ENCODE data around the gene HECTD1. TPM values are rescaled to one million over a fixed set of nuclear protein-coding genes. Genes with fewer than 3 reads are reported as not detected.

HECTD1 gene
- total RNA-seq, 1 experiment from 2014 or later, result 88.5 TPM

- ChIA-PET CTCF (no interaction called here), POLR2A (no interaction called here)
- Mint-ChIP-seq H3K27ac (no peak overlapping the region), H3K27me3 (ENCODE audit: low read depth) (no peaks in the 10 kb centered on the region), H3K36me3 (peaks cover 32% of the 10 kb centered on the region), H3K4me3 (no peak overlapping the region), H3K9me3 (no peaks in the 10 kb centered on the region), H3K4me1 (peaks cover 23% of the 10 kb centered on the region)
- DNase-seq (ENCODE audit: low spot score), result no peak
- TF ChIP-seq TP53 (CRISPR knock-in tag; IDR thresholded peaks at IDR 0.05) (no peak), GABPB1 (CRISPR knock-in tag; IDR thresholded peaks at IDR 0.05) (peak; percentile 39; the same call in 1 of the 2 replicates), ZNF281 (CRISPR knock-in tag; IDR thresholded peaks at IDR 0.05) (no peak), GRHL2 (CRISPR knock-in tag; IDR thresholded peaks at IDR 0.05; ENCODE audit: insufficient replicate concordance, severe bottlenecking) (no peak), ATF2 (CRISPR knock-in tag; IDR thresholded peaks at IDR 0.05; ENCODE audit: borderline replicate concordance, low read depth) (no peak)
- no peak; the same call in 1 of the 2 replicates for ATAC-seq
Measured at GRCh38 chr14:31122098-31122611, 85.4 kb downstream of the HECTD1 start.

- TF ChIP-seq PREB (CRISPR knock-in tag; IDR thresholded peaks at IDR 0.05; ENCODE audit: borderline replicate concordance), result no peak
- TF ChIP-seq ZMAT4 (CRISPR knock-in tag; IDR thresholded peaks at IDR 0.05), result no peak
- TF ChIP-seq HMGA2 (CRISPR knock-in tag; IDR thresholded peaks at IDR 0.05), result no peak
- TF ChIP-seq ATF6 (CRISPR knock-in tag; IDR thresholded peaks at IDR 0.05), result no peak
- no peak for ATAC-seq
- H3K4me1 Mint-ChIP-seq, result peaks cover 17% of the 10 kb centered on the region
- no peaks in the 10 kb centered on the region for H3K27me3 Mint-ChIP-seq (ENCODE audit: low read depth)
- peaks cover 49% of the 10 kb centered on the region for H3K36me3 Mint-ChIP-seq
- DNase-seq (ENCODE audit: low spot score), result no peak
- POLR2A ChIA-PET, result no interaction called here
- H3K27ac Mint-ChIP-seq, result no peak overlapping the region; the same call in 1 of the 2 replicates
- CTCF ChIA-PET, result no interaction called here
- H3K4me3 Mint-ChIP-seq, result no peak overlapping the region
- H3K9me3 Mint-ChIP-seq, result no peaks in the 10 kb centered on the region
Measured at GRCh38 chr14:31118892-31119291, 88.7 kb downstream of the HECTD1 start.

- Mint-ChIP-seq H3K27me3 (ENCODE audit: low read depth) (no peaks in the 10 kb centered on the region), H3K9me3 (no peaks in the 10 kb centered on the region), H3K4me1 (no peaks in the 10 kb centered on the region), H3K27ac (no peak overlapping the region), H3K4me3 (no peak overlapping the region), H3K36me3 (peaks cover 62% of the 10 kb centered on the region)
- CTCF ChIA-PET, result no interaction called here
- no peak for DNase-seq (ENCODE audit: low spot score)
- no peak for ATAC-seq
- POLR2A ChIA-PET, result no interaction called here
- no peak for TF ChIP-seq EMX1 (CRISPR knock-in tag; IDR thresholded peaks at IDR 0.05)
- no peak for TF ChIP-seq CDX4 (CRISPR knock-in tag; IDR thresholded peaks at IDR 0.05; ENCODE audit: borderline replicate concordance)
- no peak for TF ChIP-seq FOXK1 (CRISPR knock-in tag; IDR thresholded peaks at IDR 0.05)
- TF ChIP-seq NFE2L1 (CRISPR knock-in tag; IDR thresholded peaks at IDR 0.05), result no peak
- TF ChIP-seq CREB1 (CRISPR knock-in tag; IDR thresholded peaks at IDR 0.05), result no peak
- no peak for TF ChIP-seq HMGA2 (CRISPR knock-in tag; IDR thresholded peaks at IDR 0.05)
- no peak for TF ChIP-seq ZNF317 (CRISPR knock-in tag; IDR thresholded peaks at IDR 0.05; ENCODE audit: borderline replicate concordance, low read depth)
- TF ChIP-seq ARID4B (CRISPR knock-in tag; IDR thresholded peaks at IDR 0.05; ENCODE audit: borderline replicate concordance), result no peak
- TF ChIP-seq ZBTB43 (CRISPR knock-in tag; IDR thresholded peaks at IDR 0.05), result no peak
Measured at GRCh38 chr14:31113794-31114193, 93.8 kb downstream of the HECTD1 start.

All from WTC11 (cell line).